Retinal pigment epithelial cell (primary cell): ENCODE data around the gene HES4.
"Not testable (repeated sequence)": the region's sequence is repeated elsewhere in the genome, so short reads cannot be mapped to it uniquely, and the experiment has no call there.

Experiments
- DNase-seq: peaks from one replicate; pipeline ENCODE4 v3.0.0-alpha.2; 2010; ENCODE audit warnings: low read depth
- H3K4me3 ChIP-seq: 2 replicates; pipeline ENCODE4 v1.5.1; 2011; ENCODE audit warnings: mild to moderate bottlenecking, low read length, control low read depth, moderate library complexity
- CTCF ChIP-seq: conservative IDR thresholded peaks from 2 replicates; pipeline ENCODE4 v1.5.1; 2011; ENCODE audit warnings: low read depth, low read length, control low read depth, inconsistent platforms

Gene HES4

GRCh38 chr1:993379-993995 lies 6.4 kb downstream of the HES4 start:
- H3K4me3 ChIP-seq = no peak overlapping the region
- no peak for TF ChIP-seq CTCF
- no peak for DNase-seq

- no peak for DNase-seq
- no peak for TF ChIP-seq CTCF
- no peak overlapping the region for H3K4me3 ChIP-seq
Measured at GRCh38 chr1:992362-992761, 7.5 kb downstream of the HES4 start.

GRCh38 chr1:991895-992294 lies 8.0 kb downstream of the HES4 start:
- H3K4me3 ChIP-seq = no peak overlapping the region
- no peak for DNase-seq
- TF ChIP-seq CTCF = no peak

GRCh38 chr1:991275-991674 lies 8.6 kb downstream of the HES4 start:
- not testable (repeated sequence) for DNase-seq, H3K4me3 ChIP-seq

- not testable (repeated sequence) for DNase-seq, H3K4me3 ChIP-seq
Measured at GRCh38 chr1:988061-988460, 11.8 kb downstream of the HES4 start.

- TF ChIP-seq CTCF = no peak
- no peak for DNase-seq
- H3K4me3 ChIP-seq = no peak overlapping the region
Measured at GRCh38 chr1:985126-985525, 14.8 kb downstream of the HES4 start.

GRCh38 chr1:984476-984814 lies 15.5 kb downstream of the HES4 start:
- no peak for TF ChIP-seq CTCF
- no peak for DNase-seq
- no peak overlapping the region for H3K4me3 ChIP-seq

GRCh38 chr1:983798-984475 lies 16.0 kb downstream of the HES4 start:
- TF ChIP-seq CTCF = peak; percentile 75
- DNase-seq = no peak
- no peak overlapping the region for H3K4me3 ChIP-seq
